Bone marrow (tissue), 2 donors: Measurements from ENCODE around the gene CD81.

Experiments used
- DNase-seq, 2 donors: peaks; one replicate each; lab custom pipeline; 2025; lab: John Stamatoyannopoulos, UW

Gene CD81

GRCh38 chr11:2377511-2378443, 667 bp downstream of the CD81 start:
- no peak for DNase-seq

DNA sequence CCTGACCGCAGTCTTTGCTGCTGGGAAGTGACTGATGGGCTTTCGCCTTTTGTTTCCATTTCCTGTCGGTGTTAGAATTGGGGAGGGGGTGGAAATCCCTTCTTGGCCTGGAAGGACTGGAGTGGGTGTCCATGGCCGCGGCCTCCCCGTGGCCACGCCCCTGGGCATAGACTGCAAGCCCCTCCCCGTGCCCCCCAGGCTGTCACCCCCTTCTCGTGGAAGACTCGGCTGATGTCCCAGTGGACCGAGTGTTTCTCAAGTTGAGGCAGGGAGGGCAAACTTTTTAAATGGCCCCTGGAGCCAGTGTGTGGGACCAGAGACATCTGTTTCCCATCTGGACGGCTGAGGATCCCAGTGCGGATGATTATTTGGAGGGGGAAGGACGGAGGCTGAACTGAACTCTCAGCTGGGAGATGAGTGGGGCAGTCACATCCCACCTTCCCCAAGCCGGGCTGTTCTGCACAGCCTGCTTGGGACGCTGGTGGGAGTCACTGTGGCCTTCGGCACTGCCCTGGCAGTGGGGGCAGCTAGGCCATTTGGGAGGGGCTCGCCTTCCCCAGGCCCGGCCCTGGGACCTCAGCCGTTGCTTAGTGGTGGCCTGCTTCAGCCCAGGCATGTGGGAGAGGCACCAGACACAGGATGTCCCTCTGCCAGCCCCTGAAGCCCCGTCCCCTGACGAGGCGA, 1.6 kb downstream of the CD81 start:
- DNase-seq: no peak

DNA sequence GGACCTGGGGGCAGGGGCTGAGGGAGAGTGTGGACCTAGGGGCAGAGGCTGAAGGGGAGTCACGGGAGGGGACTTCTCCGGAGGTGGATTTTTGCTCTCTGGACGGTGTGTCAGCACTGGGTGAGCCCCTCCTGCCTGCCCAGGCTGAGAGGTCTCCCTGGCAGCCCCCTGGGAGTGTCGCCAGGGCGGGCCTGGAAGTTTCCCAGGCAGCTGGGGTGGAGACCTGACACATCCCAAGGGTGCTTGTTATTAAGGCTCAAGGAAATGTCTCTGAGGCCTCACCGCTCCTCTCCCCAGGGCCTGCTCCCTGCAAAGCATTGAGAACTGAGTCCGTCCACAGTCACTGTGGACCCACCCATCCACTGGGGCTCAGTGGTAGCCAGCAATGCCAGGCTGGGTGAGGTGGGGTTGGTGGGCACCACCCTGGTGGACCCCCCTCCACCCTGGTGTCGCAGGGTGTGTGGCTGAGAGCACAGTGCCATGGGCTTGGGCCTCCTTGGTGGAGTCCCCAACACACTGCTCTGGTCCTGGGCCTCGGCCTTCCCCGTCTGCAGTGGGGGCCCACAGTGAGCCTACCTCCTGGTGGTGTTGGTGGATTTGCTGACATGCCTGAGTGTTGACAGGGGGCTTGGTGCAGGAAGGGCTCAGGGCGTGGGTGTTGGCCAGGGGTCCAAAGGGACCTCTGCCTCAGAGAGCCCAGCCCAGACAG, 2.5 kb downstream of the CD81 start:
- DNase-seq: no peak

DNA sequence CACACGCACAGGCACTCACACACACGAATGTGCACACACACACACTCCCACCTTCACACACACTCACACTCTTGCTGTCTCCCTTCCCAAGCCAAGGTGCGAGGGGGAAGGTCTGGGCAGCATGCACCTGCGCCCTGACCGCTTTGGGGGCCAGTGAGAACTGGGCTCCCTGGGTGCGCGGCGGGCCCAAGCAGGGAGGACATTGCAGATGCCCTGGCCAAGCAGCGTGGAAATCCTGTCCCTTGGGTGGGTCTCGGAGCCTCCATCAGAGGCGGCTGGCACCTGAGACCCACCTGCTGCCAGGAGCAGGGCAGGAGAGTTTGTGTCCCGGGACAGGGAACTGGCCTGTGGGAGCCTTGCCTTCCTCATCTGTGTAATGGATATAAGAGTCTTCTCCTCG, 3.3 kb downstream of the CD81 start:
- DNase-seq: no peak

DNA sequence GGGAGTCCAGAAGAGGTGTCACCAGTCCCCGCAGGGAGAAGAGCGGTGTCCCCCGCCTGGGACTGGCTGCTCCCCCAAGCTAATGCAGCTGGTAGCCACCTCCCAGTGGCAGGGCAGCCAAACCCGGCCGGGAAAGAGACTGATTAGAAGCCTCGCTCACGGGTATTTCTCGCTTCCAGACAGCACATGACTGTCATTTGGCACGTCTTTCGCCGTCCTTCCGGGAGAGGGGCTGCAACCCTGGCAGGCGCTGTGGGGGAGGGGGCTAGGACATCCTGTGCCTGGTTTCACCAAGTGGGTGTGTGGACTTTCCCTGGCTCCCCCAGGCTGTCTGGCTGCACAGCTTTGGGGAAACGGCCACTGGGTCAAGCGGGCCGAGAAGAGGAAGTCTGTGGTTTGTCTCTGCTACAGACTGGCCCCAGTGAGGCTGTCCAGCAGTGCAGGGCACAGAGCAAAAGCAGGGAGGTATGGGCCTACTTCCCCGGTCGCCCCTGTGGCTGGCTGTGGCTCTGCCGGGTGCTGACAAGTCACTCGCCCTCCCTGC, 3.8 kb downstream of the CD81 start:
- peak in 1 of 2 donors; percentile 35 for DNase-seq

GRCh38 chr11:2381494-2382128, 4.5 kb downstream of the CD81 start:
- DNase-seq: no peak

- no peak for DNase-seq
Measured at GRCh38 chr11:2382129-2382517, 5.0 kb downstream of the CD81 start.

DNA sequence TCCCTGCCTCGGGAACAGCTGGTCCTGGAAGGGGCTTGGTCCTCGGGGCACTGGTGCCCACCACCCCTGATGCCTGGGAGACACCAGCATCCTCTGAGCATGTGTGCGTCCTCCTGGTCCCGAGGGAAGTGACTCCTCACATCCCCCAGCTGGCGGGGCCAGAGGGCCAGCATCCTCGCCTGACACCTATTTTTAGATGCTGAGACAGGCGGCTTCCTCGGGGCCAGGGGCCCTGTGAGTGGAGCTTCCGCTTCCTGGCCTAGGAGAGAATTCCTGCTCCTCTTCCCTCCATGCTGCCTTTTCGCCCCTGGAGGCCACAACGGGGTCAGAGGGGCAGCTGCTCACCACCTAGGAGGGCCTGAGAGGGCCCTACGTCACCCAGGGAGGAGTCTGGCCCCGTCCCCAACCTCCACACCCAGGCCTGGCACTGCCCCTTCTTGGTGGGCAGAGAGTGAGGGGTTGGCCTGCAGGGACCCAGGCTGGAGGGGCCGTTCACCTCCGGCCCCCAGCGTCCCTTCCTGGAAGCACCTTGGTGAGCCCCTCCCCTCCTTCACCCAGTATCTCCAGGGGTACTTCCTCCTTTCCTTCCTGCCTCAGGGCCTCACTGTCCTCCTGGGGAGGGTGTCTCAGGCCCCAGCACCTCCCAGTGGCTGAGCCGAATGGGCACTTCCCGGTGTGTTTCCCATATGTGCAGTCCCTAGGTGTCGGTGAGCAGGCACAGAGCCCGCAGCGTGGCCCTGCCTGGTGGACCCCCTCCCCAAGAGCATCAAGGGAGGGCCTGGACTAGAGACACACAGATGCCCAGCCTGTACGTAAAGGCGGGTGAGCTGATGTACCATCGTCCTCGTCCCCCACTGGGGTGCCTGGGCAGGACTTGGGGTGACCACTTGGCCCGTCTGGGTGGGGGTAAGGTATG, 6.1 kb downstream of the CD81 start:
- no peak for DNase-seq

GRCh38 chr11:2383852-2384804, 7.0 kb downstream of the CD81 start:
- no peak for DNase-seq

DNA sequence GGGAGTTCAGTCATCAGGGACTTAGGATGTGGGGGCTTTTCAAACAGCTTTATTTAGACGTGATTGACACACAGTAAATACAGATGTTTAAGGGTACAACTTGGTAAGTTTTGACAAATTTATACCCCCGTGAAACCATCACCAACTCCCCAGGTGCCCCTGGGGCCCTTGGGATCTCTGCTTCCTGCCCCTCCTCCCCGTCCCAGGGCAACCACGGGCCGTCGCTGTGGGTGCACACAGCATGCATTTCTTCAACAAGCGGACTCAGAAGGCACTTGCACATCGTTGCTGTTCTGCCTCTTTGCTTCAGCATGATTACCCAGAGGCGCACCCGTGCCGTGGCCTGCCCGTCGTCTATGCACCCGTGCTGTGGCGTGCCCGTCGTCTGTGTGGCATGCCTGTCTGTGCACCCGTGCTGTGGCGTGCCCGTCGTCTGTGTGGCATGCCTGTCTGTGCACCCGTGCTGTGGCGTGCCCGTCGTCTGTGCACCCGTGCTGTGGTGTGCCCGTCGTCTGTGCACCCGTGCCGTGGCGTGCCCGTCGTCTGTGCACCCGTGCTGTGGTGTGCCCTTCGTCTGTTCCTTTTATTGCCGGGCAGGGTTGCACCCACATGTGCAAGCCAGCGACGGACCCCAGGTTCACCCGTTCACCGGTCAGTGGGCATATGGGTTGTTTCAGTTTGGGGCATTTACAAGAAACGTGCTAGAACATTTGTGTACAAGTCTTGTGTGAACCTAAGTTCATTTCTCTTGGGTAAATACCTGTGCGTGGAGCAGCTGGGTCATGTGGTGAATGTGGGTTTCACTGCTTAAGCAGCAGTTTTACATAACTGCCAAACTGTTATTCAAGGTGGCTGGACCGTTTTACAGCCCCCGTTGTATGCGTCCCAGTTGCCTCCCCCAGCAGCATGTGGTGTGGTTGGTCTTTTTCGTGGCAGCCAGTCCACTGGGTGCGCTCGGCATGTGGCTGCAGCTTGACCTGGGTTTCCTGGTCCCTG, 8.3 kb downstream of the CD81 start:
- no peak for DNase-seq

DNA sequence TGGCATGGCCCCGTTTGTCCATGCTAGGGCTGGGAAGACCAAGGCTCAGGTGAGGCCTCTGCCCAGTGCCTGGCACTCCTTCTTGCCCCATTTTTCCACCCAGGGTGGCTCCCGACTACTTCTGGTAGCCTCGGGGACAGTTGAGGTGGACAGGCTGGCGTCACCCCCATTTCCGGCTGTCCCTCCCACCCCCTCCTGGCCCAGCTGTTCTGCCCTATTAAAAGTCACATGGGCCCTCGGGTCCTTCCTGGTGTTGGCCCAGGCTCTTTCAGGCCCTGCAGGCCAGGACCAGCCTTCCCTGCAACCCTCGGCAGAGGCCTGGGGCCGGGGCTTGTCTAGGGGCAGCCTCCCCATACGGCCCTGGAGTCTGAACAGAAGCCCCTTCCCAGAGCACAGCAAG, 9.5 kb downstream of the CD81 start:
- DNase-seq: no peak

DNA sequence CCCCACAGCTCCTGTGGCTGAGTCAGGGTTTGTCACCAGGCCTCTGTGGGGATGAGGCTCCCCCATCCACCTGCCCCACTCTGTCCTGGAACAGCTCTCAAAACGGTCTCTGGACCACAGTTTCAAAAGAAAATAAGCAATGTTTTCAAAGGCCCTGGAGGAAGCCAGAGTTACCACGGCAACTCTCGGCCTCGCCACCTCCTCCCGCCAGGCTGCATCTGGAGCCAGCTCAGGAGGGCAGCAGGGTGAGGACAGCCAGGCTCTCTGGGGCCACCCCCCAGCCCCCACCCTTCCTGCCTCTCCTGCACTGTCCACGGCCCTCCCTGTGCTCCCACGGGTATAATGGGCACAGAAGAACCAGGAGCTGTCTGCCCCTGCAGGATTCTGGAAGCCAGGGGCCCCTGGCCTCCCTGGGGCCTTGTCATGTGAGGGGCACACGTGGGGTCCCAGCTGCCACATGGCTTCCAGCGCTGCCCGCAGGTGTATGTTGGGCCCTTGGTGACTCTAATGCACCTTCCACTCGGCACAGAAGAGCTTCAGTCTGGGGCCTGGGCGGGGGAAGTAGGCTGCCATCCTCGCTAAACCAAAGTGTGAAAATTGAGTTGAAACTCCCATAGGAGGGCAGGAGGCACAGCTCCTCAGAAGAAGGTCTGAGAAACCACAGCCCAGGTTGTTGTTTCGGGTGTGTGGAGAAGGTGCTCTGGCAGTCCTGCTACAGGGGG, 10.3 kb downstream of the CD81 start:
- no peak for DNase-seq

DNA sequence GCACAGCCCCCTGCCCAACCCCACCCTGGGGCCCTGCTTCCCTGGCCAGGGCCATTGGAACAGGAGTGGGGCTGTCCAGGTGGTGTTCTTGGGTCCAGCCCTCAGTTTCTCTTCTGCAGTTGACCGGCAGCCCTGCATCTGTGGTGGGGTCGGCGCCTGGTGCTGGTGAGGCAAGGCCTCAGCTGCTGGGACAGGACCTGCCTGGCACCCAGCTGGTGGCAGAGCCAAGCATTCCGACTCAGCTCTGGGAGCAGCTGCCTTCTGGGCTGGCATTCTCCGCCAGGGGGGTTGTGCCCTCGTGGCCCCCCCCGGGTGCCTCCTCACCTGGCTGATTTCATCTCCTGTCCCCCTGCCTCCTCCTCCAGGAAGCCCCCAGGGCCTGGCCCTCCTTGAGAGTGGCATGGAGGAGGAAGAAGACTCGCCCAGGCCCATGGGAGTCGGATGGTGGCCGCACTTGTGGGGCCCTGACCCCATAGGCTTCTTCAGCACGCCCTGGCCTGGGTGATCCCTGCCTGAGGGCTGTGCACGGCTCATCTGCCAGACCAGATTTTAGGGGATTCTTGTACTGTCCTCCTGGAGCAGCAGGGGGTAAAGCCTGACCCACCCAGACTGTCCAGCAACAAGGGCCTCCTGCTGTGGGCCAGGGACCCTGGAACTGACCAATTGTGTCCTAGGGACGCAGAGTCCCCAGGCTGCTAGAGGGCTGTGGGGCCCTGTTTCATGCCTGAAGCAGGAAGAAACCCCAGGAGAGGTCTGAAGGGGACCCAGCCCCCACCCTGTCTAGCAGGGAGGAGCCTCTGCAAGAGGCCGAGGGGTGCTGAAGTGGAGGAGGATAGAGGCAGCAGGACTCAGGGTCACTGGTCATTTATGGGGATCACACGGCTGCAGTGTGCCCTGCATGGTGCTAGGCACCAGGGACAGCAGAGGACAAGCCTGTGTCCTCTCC, 11.6 kb downstream of the CD81 start:
- no peak for DNase-seq

DNA sequence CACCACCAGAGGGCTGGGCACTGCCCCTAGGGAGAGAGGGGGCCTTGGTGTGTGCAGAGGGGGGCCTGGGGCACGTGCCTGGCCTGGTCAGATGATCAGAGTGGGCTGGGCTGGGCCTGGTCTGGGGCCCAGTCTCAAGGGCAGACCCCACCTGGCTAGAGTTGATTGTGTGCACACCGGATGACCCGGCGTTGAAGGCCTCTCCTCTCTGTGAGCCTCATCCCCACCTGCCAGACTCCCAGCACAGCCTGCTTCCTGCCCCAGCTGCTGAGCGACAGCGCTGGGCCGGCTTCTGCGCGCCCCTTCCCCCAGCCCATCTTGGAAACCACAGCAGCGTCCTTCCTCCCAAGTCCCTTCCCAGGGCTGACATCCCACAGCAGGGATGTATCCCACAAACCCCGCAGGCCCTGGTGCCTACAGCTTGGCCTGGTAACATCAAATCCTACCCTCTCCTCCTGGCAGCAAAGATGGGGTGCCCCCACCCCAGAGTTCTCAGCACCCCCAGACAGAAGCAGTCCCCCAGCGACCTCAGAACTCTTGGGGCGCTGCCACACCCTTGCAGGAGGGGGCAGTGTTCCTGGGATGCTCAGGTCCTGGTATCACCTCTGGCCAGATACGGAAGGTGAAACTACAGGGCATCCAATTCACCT, 12.4 kb downstream of the CD81 start:
- DNase-seq: no peak

GRCh38 chr11:2390091-2390724, 13.1 kb downstream of the CD81 start:
- no peak for DNase-seq

DNA sequence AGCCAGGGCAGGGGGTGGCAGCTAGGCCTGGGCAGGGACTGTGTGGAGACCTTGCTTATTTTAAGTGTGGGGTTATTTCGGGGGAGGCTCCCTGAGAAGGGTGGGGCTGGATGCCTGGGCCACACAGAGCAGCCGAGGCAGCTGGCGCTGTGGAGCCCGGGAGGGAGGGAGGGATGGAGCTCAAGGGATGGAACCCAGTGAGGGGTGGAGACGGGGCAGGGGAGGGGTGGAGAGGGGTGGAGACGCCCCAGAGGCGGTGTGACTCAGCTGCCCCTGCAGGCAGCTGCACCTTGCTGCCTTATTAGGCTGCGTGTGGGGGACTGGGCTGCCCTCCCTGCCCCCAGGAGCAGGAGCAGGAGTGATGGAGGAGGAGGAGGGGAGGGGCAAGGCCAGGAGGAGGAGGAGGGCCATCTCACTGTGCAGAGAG, 13.6 kb downstream of the CD81 start:
- no peak for DNase-seq
